ENCODE results near the gene CLEC3B. TPM values are rescaled to one million over a fixed set of nuclear protein-coding genes. Genes with fewer than 3 reads are reported as not detected.
"Not testable (repeated sequence)": the region's sequence is repeated elsewhere in the genome, so short reads cannot be mapped to it uniquely, and the experiment has no call there.

The CLEC3B gene
- total RNA-seq, 3 donors from 2014 or later: 14.7 to 24.0 (median 22.2) TPM

DNA sequence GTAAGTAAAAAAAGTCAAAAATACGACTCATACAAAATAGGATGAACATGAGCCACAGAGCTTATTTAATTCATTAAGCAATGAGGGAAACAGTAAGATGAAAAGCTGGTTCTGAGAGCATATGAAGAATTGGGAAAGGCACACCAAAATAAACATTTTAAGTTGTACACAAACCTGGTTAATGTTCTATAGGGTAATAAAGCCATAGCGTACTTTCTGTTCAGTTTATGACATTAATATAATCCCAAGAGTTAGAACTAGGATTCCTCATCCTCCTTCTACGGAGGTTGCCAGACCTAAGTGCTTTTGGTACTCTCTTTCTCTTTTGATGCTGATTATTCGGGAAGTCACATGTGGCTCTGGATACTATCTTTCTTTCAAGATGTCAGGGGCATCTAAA lies 41.4 kb downstream of the CLEC3B start:
- no peaks in the 10 kb centered on the region for H3K9me3 ChIP-seq
- intact Hi-C loops (cut with DNase I, micrococcal nuclease): no loop called here
- no peak for DNase-seq
- peak; percentile 79 for ATAC-seq
- H3K4me1 ChIP-seq (ENCODE audit: low read depth): peaks cover 49% of the 10 kb centered on the region
- TF ChIP-seq, protein P1, sequence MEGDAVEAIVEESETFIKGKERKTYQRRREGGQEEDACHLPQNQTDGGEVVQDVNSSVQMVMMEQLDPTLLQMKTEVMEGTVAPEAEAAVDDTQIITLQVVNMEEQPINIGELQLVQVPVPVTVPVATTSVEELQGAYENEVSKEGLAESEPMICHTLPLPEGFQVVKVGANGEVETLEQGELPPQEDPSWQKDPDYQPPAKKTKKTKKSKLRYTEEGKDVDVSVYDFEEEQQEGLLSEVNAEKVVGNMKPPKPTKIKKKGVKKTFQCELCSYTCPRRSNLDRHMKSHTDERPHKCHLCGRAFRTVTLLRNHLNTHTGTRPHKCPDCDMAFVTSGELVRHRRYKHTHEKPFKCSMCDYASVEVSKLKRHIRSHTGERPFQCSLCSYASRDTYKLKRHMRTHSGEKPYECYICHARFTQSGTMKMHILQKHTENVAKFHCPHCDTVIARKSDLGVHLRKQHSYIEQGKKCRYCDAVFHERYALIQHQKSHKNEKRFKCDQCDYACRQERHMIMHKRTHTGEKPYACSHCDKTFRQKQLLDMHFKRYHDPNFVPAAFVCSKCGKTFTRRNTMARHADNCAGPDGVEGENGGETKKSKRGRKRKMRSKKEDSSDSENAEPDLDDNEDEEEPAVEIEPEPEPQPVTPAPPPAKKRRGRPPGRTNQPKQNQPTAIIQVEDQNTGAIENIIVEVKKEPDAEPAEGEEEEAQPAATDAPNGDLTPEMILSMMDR (IDR thresholded peaks at IDR 0.05): no peak
- H3K36me3 ChIP-seq (ENCODE audit: low read depth): no peaks in the 10 kb centered on the region
- no peak overlapping the region for H3K4me3 ChIP-seq

DNA sequence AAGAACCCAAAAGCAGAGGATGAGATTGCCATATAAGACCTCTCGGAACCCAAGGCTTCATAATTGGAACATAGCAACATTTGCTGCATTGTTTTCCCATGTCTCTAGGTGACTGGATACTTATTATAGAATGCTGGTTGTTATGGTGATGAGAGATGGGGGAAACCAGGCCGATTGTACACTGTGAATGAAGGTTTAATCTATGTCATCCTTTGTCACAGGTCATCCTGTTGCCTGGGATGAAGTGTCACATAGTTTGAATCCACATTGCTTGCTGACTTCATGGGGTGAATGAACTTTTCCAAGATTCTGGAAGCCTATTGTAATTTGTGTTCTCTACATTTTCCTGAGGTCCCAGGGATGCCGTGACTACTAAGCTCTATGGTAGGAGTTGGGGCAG lies 41.8 kb downstream of the CLEC3B start:
- H3K9me3 ChIP-seq: no peaks in the 10 kb centered on the region
- H3K36me3 ChIP-seq (ENCODE audit: low read depth): no peaks in the 10 kb centered on the region
- TF ChIP-seq, protein P1 (IDR thresholded peaks at IDR 0.05): no peak
- intact Hi-C loops (cut with DNase I, micrococcal nuclease): no loop called here
- ATAC-seq (no peak), DNase-seq (no peak)
- no peak overlapping the region for H3K4me3 ChIP-seq
- H3K4me1 ChIP-seq (ENCODE audit: low read depth): peaks cover 49% of the 10 kb centered on the region

DNA sequence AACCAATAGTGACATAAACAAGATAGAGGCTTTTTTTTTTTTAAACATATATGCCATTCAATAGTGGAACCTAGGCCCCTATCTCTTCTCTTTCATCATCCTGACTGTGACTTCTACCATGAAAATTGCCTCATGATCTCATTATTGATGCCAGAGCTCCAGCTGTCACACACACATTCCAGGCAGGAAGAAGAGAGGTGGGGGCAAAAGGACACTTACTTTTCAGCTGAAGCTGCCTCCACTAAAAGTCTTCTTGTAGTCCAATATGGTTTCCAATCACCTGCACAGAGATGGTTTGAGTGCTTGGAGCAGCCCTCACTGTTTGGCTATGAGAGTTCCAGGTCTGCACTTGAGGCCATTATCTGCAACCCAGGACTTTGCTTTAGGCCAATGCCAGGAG lies 45.0 kb downstream of the CLEC3B start:
- ATAC-seq (no peak), DNase-seq (no peak)
- intact Hi-C loops (cut with DNase I, micrococcal nuclease): no loop called here

DNA sequence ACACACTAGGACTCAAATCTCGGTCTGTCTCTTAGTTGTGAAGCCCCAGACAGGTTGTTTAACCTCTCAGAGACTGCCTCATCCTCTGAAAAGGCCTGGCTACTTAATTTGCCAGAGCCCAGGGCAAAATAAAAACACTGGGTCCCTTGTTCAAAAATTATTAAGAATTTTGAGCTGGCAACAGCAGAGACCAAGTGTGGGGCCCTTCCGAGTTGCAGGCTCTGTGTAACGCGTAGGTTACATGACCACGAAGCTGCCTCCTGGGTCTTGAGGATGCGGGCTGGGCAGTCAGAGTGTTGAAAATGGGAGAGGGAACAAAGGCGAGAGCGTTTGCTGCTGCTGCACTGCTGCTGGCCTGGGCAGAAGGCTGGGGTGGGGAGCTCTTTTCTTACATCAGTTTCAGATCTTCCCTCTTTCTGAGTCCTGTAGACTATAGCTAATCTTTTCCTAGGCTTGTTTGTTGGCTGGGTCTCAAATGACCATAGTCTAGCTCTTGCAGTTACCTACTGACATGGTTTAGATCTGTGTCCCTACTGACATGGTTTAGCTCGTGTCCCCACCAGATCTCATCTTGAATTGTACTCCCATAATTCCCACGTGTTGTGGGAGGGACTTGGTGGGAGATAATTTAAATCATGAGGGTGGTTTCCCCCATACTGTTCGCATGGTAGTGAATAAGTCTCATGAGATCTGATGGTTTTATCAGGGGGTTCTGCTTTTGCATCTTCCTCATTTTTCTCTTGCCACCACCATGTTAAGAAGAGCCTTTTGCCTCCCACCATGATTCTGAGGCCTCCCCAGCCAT lies 49.9 kb downstream of the CLEC3B start:
- TF ChIP-seq, protein P1 (IDR thresholded peaks at IDR 0.05): no peak
- Histone ChIP-seq H3K4me1 (ENCODE audit: low read depth) (peaks cover 19% of the 10 kb centered on the region), H3K4me3 (no peak overlapping the region), H3K36me3 (ENCODE audit: low read depth) (no peaks in the 10 kb centered on the region), H3K9me3 (no peaks in the 10 kb centered on the region)
- DNase-seq: no peak
- intact Hi-C loops (cut with DNase I, micrococcal nuclease): no loop called here
- ATAC-seq: no peak

More for the DNA sequence above, 45.0 kb downstream of the CLEC3B start:
- no peaks in the 10 kb centered on the region for H3K9me3 ChIP-seq
- no peak overlapping the region for H3K4me3 ChIP-seq
- no peaks in the 10 kb centered on the region for H3K36me3 ChIP-seq (ENCODE audit: low read depth)
- peaks cover 33% of the 10 kb centered on the region for H3K4me1 ChIP-seq (ENCODE audit: low read depth)
- TF ChIP-seq, protein P1 (IDR thresholded peaks at IDR 0.05): no peak

DNA sequence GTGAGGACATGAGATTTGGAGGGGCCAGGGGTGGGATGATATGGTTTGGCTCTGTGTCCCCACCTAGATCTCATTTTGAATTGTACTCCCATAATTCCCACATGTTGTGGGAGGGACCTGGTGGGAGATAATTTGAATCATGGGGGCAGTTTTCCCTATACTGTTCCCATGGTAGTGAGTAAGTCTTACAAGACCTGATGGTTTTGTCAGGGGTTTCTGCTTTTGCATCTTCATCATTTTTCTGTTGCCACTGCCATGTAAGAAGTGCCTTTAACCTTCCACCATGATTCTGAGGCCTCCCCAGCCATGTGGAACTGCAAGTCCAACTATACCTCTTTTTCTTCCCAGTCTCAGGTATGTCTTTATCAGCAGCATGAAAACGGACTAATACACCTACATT lies 52.2 kb downstream of the CLEC3B start:
- H3K9me3 ChIP-seq; DNase-seq; H3K36me3 ChIP-seq (ENCODE audit: low read depth); H3K4me3 ChIP-seq; ATAC-seq; intact Hi-C loops (cut with DNase I, micrococcal nuclease): not testable (repeated sequence)
- peaks cover 19% of the 10 kb centered on the region for H3K4me1 ChIP-seq (ENCODE audit: low read depth)

DNA sequence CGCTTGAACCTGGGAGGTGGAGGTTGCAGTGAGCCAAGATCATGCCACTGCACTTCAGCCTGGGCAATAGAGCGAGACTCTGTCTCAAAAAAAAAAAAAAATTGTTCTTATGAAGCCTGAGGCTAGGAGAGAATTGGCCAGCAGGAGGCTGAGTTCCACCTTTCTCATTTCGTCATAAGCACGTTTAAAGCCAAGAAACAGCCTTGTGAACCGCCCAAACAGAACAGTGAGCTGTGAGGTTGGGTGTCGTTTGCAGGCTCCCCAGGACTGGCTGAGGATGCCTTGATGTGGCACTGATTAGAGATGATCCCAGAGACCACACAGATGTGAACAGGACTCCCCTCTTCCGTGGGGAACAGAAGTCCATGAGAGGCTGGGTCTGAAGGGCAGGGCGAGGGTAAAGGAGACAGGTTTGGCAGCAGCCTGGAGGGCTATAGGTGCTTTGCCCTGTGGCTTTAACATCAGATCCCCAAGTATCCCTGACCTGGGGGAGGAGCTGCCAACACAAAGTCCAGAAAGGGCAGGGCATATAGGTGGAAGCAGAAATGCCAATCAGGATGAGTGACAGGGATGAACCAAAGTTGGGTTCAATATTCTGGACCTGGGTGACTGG lies 52.9 kb downstream of the CLEC3B start:
- TF ChIP-seq, protein P1 (IDR thresholded peaks at IDR 0.05): no peak
- Histone ChIP-seq H3K36me3 (ENCODE audit: low read depth) (no peaks in the 10 kb centered on the region), H3K4me3 (no peak overlapping the region), H3K4me1 (ENCODE audit: low read depth) (peaks cover 19% of the 10 kb centered on the region), H3K9me3 (no peaks in the 10 kb centered on the region)
- intact Hi-C loops (cut with DNase I, micrococcal nuclease): no loop called here
- ATAC-seq (peak; percentile 75), DNase-seq (peak in 2 of 3 donors; percentile 58 to 69)

All from mucosa of descending colon (tissue), 3 donors.